NCI-H2227 treated with DMSO at 0.1 percent for 48 hours (cell line): ENCODE results near the gene GABRA5.

ENCODE experiments used
- DNase-seq: peaks from one replicate; lab custom pipeline; 2025; lab: John Stamatoyannopoulos, UW

GABRA5 gene

GRCh38 chr15:26928051-26928450 lies 61.2 kb downstream of the GABRA5 start:
- DNase-seq = no peak

GRCh38 chr15:26929588-26929987 lies 62.7 kb downstream of the GABRA5 start:
- DNase-seq = no peak

- DNase-seq = no peak
These were observed 68.0 kb downstream of the GABRA5 start for GRCh38 chr15:26934848-26935247.

GRCh38 chr15:26935322-26935721 lies 68.5 kb downstream of the GABRA5 start:
- no peak for DNase-seq

GRCh38 chr15:26936502-26936901 lies 69.6 kb downstream of the GABRA5 start:
- no peak for DNase-seq

- DNase-seq = no peak
These were observed 70.3 kb downstream of the GABRA5 start for GRCh38 chr15:26937134-26937533.

- DNase-seq = no peak
These were observed 72.5 kb downstream of the GABRA5 start for GRCh38 chr15:26939398-26939797.

- DNase-seq = no peak
These were observed 74.6 kb downstream of the GABRA5 start for GRCh38 chr15:26941489-26941888.

GRCh38 chr15:26943866-26944265 lies 77.0 kb downstream of the GABRA5 start:
- DNase-seq = no peak

GRCh38 chr15:26945046-26945445 lies 78.2 kb downstream of the GABRA5 start:
- DNase-seq = no peak

GRCh38 chr15:26950001-26950400 lies 83.1 kb downstream of the GABRA5 start:
- DNase-seq = no peak

GRCh38 chr15:26954403-26954802 lies 87.5 kb downstream of the GABRA5 start:
- no peak for DNase-seq

- peak; percentile 38 for DNase-seq
These were observed 100.9 kb downstream of the GABRA5 start for GRCh38 chr15:26967719-26968269.

- no peak for DNase-seq
These were observed 101.9 kb downstream of the GABRA5 start for GRCh38 chr15:26968806-26969205.

- no peak for DNase-seq
These were observed 103.9 kb downstream of the GABRA5 start, which contains the start of gene GABRG3 for GRCh38 chr15:26970712-26971210. TSS of gene GABRG3 (plus strand) at chr15:26971181.

GRCh38 chr15:26971271-26972018 lies 104.6 kb downstream of the GABRA5 start:
- no peak for DNase-seq

GRCh38 chr15:26972636-26973035 lies 105.8 kb downstream of the GABRA5 start:
- no peak for DNase-seq

GRCh38 chr15:26974120-26974780 lies 107.4 kb downstream of the GABRA5 start:
- DNase-seq = no peak

GRCh38 chr15:26981492-26981891 lies 114.6 kb downstream of the GABRA5 start:
- DNase-seq = no peak

- no peak for DNase-seq
These were observed 117.0 kb downstream of the GABRA5 start for GRCh38 chr15:26983822-26984221.

GRCh38 chr15:26985050-26985449 lies 118.2 kb downstream of the GABRA5 start:
- DNase-seq = no peak

GRCh38 chr15:26996250-26996649 lies 129.4 kb downstream of the GABRA5 start:
- DNase-seq = no peak
